ENCODE measurements around the gene ZNF236.

GRCh38 chr18:76988827-76989646, 166.7 kb downstream of the ZNF236 start:
- TF ChIP-seq CTCF (IDR thresholded peaks at IDR 0.05) (no peak), EZH2 (IDR thresholded peaks at IDR 0.05; ENCODE audit: borderline replicate concordance, insufficient read depth, low read depth, low read length, poor library complexity, severe bottlenecking) (no peak)
